GM18861 (cell line): ENCODE measurements around the gene PNMA1.
A peak's percentile ranks its signal among the peaks of the same experiment; 100 is the strongest.
"Not testable (repeated sequence)": the region's sequence is repeated elsewhere in the genome, so short reads cannot be mapped to it uniquely, and the experiment has no call there.

Source experiments
- ATAC-seq: cut with Tn5 transposase; IDR thresholded peaks from one replicate; pipeline ENCODE4 v1.9.1; 2021; ENCODE audit not compliant: unreplicated experiment

PNMA1 gene

DNA sequence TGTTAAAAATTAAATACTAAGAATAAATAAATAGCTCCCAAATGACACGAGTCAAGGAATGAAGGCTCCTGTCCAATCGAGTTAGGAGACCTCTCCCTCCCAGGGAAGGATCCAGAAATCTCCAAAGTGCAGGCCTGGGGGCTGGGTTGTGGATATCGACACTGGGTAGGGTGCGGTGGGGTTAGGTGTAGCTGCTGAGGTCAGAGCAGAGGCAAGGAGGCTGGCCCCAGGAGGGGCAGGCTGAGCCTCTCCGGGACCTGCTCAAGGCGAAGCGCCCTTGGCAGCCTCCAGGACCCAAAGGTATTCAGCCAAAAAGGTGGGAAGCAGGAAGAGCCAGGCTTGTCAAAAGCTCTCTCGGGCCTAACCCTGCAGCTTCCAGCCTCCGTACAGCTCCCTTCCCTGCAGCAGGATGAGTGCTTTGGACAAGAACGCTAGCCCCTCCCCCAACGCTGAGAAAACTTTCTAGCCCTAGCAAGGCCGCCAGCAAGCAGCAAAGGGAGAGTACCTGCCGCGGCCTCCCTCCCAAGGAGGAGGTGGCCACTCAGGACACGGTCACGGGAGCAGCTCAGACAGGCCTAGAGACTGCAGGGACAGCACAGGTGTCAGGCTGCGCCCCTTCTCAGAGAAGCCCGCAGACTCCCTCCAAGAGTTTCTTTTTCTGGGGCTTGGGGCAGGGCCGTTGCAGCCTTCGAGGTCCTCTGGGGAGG, 3.7 kb upstream of the PNMA1 start:
- no peak for ATAC-seq

DNA sequence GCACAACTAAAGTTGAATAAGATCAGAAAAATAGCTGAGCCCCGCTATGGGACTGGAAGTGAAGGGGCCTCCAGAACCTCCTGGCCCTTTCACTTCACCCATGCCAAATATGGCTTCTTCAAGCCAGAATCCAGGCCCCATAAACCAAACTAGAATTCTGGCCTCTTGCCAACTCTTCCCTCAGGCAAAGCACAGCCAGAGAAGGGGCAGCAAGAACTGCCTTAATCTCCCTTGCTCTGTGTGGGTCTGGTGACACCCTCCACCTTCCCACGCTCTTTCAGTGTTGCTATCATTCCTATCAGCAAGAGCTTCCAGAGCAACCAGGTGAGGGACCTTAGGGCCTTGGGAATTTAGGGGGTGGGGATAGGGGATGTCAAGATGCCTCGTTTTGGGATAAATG, 3.1 kb upstream of the PNMA1 start:
- ATAC-seq: no peak

DNA sequence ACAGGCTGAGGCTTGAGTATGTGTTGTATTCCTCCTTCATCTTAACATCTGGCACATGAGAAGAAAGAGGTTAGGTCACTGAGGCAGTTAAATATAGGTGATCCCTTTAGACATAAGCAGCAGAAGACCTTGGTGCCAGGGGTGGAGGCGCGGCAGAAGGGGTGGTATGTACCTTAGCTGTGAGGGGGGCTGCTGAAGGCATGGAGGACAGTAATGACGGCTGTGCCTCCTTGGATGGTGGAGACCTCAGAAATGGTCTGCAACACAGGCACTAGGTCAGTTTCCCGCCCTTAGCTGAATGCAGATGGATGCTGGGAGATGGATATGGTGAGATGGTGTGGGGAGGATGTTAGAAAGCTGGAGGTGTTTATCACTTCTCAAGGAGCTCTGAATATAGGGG, 1.5 kb upstream of the PNMA1 start:
- no peak for ATAC-seq

DNA sequence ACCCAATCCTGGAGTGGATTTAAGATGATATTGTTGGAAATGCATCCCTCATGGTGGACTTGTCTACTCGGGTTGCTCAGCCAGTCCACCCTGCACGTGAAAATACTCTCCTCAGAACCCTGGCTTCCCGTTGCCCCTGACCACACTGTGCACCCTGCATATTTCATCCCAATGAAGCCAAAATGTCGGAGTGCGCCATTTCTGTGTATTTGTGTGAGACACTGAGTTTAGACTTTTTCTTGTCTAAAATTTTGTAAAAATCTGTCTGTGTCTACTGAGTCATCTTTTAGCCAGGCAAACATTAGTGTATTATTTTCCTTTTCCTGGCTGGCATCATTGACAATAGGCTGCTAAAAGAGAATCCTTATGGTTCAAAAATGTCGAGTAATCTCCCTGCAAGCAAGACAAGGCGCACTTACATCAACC, 485 bp upstream of the PNMA1 start:
- no peak for ATAC-seq

DNA sequence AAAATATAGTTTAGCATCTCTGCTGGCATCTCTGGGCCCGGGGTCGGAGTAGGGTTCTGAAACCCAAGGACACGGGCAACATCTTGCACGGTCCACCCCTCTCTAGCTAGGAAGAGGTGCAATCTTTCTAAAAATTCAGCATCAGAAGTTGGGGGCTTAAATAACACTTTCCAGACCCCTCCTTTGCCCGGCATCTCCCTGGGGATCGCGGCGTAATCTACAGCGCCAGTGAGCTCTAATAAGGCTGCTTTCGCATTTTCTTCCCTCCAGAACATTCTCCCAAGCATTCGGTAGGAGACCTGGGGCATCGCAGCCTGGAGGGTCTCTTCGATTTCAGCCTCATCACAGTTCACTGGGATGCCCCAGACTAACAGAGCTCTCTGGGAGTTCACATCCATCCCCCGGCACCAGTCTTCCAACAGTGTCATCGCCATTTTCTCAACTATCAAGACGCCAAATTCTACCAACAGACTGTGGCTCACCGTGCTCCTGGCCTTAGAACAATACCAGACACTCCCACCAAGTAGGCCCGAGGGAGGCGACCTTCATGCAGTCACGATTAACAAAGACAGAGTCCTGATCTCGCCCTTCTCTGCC, 880 bp downstream of the PNMA1 start:
- no peak for ATAC-seq

DNA sequence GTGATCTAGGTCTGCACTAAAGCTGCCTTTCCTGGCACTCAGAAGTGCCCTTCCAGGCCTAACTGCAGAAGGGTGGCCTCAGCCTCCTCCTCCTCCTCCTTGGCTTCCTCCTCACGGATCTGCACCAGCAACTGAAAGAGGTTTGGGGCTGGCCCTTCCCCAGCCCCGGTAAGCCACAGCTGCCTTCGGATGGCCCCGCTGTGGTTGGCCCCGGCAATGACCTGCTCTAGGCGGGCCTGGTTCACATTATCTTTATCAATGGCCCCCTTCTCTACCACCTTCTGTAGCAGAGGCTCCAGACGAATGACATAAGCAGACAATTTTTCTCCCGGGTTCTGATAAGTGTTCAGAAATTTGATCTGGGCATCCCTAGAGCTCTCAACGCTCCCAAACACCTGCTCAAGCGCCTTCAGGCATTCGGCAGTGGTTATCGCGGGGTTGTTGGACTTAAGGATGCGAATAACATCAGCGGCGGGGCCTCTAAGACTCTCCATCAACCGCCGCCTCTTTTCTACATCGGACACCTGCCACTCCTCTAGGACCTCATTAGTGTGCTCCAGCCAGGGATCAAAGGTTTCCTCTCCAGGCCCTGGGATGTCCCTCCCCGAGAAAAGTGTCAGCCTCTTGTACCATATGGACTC, 1.5 kb downstream of the PNMA1 start:
- no peak for ATAC-seq

DNA sequence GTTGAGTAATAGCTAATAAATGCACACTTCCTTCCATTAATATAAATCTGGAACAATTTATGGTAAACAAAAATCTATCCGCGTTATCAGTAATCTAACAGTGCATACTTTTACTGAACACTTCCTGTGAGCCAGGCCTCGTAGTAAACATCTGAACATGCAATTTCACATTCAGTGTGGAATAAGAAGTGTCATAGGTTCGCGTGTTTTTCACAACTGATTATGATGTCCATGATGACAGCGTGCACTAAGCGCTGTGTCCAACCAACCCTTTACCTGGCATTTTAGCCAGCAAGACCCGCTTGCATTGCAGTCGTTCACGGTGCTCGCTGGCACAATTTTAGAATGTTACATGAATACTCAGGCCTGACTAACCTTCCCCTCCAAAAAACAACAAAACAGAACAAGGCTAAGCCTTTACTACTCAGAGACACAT, 2.1 kb downstream of the PNMA1 start:
- no peak for ATAC-seq

DNA sequence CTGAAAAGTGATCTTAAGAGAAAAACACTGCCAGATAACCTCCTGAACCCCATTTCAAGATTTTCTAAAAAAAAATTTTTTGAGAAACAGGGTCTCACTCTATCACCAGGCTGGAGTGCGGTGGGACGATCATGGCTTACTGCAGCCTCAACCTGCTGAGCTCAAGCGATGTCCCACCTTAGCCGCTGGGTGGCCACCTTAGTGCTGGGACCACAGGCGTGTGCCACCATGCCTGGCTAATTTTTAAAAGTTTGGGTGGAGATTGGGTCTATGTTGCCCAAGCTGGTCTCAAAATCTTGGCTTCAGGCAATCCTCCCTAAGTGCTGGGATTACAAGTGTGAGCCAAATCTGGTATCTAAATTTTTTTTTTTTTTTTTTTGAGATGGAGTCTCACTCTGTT, 3.4 kb downstream of the PNMA1 start:
- no peak for ATAC-seq

DNA sequence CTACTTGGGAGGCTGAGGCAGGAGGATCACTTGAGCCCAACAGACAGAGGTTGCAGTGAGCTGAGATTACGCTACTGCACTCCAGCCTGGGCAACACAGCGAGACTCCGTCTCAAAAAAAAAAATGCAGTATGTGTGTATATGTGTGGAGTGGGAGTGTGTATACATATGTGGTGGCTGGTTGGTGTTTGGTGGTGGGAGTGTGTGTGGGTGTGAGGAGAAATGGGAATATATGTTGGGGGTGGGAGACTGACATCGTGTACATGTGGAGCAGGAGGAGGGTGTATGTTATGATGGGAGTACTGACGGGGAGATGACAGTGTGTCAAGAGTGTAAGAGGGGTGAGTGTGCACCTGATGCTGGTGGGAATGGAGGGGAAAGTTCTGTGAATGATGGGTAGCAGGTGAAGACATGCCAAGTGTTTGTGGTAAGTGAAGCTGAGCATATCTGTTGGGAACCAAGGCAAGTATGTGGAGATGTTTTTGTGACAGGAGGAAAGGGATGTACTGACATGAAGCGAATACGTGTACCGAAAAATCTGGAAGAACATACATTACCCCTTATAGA, 4.2 kb downstream of the PNMA1 start:
- no peak for ATAC-seq

DNA sequence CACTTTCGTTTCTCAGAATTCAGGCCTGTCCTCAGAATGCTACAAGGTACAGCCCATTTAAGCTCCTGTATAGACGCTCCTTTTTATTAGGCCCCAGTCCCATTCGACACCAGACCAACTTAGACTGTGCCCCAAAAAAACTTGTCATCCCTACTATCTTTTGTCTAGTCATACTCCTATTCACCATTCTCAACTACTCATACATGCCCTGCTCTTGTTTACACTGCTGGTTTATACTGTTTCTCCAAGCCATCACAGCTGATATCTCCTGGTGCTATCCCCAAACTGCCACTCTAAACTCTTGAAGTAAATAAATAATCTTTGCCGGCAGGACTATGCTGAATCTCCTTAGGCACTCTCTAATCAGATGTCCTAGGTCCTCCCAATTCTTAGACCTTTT, 6.1 kb downstream of the PNMA1 start:
- not testable (repeated sequence) for ATAC-seq

DNA sequence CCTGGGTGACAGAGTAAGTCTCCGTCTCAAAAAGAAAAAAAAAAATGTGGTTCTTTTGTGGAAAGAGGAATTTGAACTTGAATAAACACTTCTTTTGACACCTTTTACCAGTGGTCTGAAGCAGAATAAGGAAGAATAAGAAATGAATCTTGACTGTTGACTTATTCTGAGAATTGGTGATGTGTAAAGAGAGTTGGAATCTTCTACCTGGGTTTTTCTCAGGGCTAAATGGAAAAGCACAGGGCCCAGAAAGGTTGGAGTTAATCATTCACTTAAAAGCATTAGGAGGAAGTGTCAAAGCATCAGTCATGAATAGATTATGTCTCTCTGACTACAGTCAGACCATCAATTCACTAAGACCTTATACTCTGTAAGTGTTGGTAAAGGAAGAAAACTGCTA, 13.9 kb downstream of the PNMA1 start:
- ATAC-seq: peak; percentile 42

DNA sequence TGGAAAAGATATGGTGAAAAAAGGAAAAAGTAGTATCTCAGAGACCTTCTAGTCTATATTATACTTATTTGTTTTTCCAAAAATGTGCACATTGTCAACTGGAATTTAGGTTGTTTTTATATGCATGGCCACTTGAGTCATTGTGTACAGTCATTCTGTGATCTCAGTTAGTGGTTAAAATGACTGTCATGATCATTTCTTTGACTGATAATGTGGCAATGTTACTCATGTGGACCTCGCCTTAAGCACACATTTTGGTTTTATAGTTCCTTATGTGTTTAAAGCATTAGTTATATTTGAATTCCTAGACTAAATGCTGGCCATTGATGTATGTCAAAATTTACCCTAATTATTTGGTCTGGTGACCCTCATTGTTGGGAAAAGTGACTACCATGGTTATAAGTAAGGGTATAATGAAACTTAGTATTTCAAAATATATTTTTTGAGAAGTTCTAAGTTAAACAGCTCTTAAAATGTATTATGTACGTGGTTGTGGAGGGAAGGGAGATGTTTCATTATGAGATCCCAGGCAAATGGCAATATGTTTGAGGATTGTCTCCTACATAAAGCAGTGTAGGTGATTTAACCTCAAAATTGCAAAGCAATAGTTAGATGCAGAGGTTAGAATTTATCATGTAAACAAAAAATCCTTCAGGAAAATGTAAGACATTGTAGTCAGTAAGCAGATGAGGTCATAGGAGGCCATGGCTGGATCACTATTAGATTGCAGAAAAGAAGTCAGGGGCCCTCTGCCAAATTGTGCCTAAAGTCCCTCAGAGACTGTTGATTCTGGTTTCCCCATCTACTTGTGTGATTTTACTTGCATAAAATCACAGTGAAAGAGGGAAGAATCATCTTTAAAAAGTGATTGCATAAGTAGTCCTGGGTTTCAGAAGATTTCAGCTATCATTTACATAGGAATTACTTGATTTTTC, 17.5 kb downstream of the PNMA1 start:
- peak; percentile 76 for ATAC-seq

DNA sequence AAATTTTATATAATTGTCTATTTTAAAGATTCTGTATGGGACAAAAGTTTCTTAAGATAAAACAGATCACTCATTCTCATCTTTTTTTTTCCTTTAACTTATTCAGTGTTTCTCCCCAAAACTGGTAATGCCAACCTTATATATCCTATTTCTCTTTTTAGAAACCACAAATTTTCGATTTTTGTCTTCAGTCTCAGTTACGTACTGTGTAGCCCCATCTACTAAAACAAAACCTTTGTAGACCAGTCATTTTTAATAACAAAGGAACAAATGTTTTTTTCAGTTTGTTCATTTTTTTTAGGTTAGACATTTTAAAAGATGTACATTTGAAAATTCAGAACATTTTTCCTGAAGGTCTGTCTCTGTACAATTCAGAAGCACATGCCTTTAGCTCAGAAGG, 18.2 kb downstream of the PNMA1 start:
- ATAC-seq: peak; percentile 28

DNA sequence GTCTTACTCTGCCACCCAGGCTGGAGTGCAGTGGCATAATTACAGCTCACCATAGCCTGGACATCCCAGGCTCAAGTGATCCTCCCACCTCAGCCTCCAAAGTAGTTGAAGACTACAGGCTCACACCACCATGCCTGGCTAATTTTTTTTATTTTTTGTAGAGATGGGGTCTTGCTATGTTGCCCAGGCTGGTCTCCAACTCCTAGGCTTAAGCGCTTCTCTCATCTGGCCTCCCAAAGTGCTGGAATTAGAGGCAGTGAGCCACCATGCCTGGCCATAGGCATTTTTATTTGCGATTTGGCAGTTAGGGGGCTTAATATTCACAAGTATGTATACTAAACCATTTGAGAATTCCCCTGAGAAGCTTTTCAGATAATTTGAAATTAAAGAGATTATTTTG, 19.1 kb downstream of the PNMA1 start:
- no peak for ATAC-seq

DNA sequence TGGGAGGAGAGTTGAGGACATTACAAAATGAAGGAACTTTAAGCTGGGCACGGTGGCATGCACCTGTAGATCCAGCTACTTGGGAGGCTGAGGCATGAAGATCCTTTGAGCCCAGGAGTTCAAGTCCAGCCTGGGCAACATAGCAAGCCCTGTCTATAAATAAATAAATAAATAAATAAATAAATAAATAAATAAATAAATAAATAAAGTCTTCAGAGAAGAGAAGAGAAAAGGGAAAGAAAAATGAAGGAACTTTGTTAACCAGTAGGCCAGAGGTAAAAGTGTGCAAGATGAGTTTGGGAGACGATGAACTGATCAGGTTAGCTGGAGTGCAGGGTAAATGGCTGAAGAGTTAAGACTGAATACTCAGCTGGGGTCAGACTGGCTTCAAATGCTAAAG, 20.1 kb downstream of the PNMA1 start:
- ATAC-seq: no peak

DNA sequence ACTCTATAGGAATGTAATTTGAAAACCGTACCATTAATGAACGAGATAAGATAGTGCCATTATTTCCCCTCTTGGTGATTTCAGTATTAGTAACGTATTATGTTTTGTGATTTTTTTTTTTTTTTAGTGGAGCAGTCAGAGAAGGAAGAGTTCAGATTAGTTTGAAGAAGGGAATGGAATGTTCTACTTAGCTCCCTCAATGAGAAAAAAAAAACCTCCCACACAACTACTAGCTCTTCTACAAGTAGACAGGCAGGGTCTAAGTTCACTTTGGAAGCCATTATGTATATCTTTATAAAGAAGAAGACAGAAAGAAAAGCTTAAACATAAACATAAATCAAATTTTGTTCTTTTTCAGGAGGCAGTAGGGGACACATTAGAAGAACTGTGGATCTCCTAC, 27.3 kb downstream of the PNMA1 start:
- no peak for ATAC-seq

DNA sequence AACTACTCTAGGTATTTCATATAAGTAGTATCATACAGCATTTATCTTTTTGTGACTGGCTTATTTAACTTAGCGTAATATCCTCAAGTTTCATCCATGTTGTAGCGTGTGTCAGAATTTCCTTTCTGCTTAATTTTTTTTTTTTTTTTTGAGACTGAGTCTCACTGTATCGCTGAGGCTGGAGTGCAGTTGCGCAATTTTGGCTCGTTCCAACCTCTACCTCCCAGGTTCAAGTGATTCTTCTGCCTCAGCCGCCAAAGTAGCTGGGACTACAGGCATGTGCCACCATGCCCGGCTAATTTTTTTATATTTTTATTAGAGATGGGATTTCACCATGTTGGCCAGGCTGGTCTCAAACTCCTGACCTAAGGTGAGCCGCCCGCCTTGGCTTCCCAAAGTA, 28.9 kb downstream of the PNMA1 start:
- no peak for ATAC-seq

DNA sequence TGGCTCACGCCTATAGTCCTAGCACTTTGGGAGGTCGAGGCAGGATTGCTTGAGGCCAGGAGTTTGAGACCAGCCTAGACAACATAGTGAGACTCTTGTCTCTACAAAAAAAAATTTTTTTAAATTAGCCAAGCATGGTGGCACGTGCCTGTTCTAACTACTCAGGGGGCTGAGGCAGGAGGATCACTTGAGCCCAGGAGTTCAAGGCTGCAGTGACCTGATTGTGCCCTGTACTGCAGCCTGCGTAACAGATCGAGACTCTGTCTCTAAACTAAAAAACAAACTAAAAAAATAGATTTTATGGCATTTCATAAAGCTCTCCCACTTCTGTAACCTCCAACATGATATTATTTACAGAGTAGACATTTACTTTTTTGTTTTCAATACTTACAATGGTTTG, 29.6 kb downstream of the PNMA1 start:
- ATAC-seq: no peak

DNA sequence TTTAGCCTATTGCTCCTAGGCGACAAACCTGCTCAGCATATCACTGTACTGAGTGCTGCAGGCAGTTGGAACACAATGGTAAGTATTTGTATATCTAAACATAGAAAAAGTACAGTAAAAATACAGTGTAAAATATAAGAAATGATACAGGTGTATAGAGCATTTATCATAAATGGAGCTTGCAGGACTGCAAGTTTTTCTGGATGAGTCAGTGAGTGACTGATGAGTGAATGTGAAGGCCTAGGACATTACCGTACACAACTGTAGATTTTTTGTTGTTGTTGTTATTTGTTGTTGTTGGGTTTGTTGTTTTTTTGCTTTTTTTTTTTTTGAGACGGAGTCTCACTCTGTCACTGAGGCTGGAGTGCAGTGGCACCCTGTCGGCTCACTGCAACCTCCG, 33.4 kb downstream of the PNMA1 start:
- ATAC-seq: no peak

DNA sequence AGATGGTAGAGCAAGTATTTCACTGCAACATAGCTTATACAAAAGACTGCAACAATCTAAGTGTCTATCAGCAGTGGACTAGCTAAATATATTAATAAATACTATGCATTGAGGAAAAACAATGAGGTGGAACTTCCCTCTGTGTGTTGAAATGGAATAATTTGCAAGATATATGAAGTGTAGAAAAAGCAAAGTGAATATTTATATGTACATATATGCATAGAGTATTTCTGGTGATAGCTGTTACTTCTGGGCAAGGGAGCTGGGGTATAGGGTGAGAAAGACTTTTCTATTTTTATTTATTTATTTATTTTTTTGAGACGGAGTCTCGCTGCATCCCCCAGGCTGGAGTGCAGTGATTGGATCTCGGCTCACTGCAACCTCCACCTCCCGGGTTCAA, 35.5 kb downstream of the PNMA1 start:
- ATAC-seq: no peak

DNA sequence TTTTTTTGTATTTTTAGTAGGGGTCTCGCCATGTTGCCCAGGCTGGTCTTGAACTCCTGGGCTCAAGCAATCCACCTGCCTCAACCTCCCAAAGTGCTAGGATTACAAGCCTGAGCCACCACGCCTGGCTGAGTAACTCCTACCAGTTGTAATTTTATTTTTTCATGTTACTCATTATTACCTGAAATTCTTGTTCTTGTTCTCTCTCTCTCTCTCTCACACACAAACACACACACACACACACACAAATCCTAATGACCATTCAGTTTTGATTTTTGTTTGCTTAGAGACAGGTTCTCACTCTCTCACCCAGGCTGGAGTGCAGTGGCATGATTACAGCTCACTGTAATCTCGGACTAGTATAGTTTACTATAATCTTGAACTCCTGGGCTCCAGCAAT, 39.2 kb downstream of the PNMA1 start:
- ATAC-seq: no peak
